DOHH2 (cell line): ENCODE measurements around the gene USF1.
"Not testable (repeated sequence)": the region's sequence is repeated elsewhere in the genome, so short reads cannot be mapped to it uniquely, and the experiment has no call there.

Source experiments
- EZH2phosphoT487 ChIP-seq: fragments of 200-600 bp; sonication (generic); IDR thresholded peaks from 2 replicates; pipeline ENCODE4 v1.6.1; 2017; ENCODE audit warnings: borderline replicate concordance, mild to moderate bottlenecking, antibody characterized with exemption, low read length, moderate library complexity, mixed read lengths
- TF ChIP-seq, protein P1 (sequence below): fragments of 200-600 bp; sonication (generic); IDR thresholded peaks from one replicate; pipeline ENCODE4 v1.5.1; 2014; ENCODE audit warnings: antibody characterized with exemption, mild to moderate bottlenecking, low read depth, low read length; ENCODE audit not compliant: poor library complexity, severe bottlenecking

DNA sequence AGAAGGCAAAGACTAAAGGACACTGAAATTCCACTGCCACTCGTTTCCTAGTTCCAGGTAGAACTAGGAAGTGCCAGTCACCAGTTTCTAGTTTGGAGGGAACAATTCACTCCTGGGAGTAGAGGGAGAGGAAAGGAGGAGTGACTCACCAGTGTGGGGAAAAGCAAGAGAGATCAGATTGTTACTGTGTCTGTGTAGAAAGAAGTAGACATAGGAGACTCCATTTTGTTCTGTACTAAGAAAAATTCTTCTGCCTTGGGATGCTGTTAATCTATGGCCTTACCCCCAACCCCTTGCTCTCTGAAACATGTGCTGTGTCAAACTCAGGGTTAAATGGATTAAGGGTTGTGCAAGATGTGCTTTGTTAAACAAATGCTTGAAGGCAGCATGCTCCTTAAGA lies 29.1 kb downstream of the USF1 start:
- TF ChIP-seq, protein P1, sequence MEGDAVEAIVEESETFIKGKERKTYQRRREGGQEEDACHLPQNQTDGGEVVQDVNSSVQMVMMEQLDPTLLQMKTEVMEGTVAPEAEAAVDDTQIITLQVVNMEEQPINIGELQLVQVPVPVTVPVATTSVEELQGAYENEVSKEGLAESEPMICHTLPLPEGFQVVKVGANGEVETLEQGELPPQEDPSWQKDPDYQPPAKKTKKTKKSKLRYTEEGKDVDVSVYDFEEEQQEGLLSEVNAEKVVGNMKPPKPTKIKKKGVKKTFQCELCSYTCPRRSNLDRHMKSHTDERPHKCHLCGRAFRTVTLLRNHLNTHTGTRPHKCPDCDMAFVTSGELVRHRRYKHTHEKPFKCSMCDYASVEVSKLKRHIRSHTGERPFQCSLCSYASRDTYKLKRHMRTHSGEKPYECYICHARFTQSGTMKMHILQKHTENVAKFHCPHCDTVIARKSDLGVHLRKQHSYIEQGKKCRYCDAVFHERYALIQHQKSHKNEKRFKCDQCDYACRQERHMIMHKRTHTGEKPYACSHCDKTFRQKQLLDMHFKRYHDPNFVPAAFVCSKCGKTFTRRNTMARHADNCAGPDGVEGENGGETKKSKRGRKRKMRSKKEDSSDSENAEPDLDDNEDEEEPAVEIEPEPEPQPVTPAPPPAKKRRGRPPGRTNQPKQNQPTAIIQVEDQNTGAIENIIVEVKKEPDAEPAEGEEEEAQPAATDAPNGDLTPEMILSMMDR: not testable (repeated sequence)
- not testable (repeated sequence) for TF ChIP-seq EZH2phosphoT487
